RWPE1 (cell line): ENCODE measurements around the gene CARM1.
A peak's percentile ranks its signal among the peaks of the same experiment; 100 is the strongest.
"Not testable (repeated sequence)": the region's sequence is repeated elsewhere in the genome, so short reads cannot be mapped to it uniquely, and the experiment has no call there.

Experiments
- CTCF ChIA-PET: fragments of 350-600 bp; sonication (Branson Sonifier 250); formaldehyde crosslinking; extraction: SDS; loops from one replicate; lab custom pipeline; 2021; lab: Yijun Ruan, JAX
- POLR2A ChIA-PET: fragments of 400-600 bp; formaldehyde crosslinking; extraction: SDS; loops from one replicate; lab custom pipeline; 2020; ENCODE audit warnings: antibody characterized with exemption; ENCODE audit not compliant: low non-redundant PET; lab: Yijun Ruan, JAX
- DNase-seq: peaks from one replicate; pipeline ENCODE4 v3.0.0; 2012; ENCODE audit warnings: low spot score
- H3K27ac ChIP-seq: fragments of 450-650 bp; 2 replicates; pipeline ENCODE4 v1.5.1; 2017
- TF ChIP-seq, protein P1 (sequence below): fragments of 450-650 bp; conservative IDR thresholded peaks from 2 replicates; pipeline ENCODE4 v1.5.1; 2017; ENCODE audit warnings: low read depth, mild to moderate bottlenecking

CARM1 gene

DNA sequence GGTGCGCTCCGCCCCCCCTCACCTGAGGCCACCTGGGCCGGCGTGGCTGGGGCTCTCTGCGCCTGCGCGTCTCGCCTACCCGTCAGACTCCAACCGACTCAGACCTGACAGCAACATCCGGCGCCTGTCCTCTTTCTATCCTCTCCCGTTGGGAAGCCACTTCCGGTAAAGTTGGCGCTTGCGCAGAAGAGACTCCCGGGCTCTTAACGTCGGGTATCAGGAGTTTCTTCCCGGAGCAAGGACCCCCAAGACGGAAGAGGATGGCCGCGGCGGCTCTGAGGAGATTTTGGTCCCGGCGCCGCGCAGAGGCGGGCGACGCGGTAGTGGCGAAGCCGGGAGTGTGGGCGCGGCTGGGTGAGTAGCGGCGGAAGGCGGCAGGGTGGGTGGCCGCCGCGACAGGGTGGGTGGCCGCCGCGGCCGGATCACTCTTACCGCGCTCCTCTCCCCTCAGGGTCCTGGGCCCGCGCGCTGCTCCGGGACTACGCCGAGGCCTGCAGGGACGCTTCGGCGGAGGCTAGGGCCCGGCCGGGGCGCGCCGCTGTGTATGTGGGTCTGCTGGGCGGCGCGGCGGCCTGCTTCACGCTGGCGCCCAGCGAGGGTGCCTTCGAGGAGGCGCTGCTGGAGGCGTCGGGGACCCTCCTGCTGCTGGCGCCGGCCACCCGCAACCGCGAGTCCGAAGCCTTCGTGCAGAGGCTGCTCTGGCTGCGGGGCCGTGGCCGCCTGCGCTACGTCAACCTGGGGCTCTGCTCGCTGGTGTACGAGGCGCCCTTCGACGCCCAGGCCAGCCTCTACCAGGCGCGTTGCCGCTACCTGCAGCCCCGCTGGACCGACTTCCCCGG is 57.4 kb downstream of the CARM1 start, which contains the start of the genes TIMM29 and YIPF2:
Gene TIMM29, plus strand, starts transcription at position 249 of the 839 bp plus-strand sequence. Its CDS starts 12 bp downstream, at position 261.
Gene YIPF2, minus strand, starts transcription at position 77 of the 839 bp plus-strand sequence. CDS start 229 bp downstream, outside the sequence.
- TF ChIP-seq, protein P1, sequence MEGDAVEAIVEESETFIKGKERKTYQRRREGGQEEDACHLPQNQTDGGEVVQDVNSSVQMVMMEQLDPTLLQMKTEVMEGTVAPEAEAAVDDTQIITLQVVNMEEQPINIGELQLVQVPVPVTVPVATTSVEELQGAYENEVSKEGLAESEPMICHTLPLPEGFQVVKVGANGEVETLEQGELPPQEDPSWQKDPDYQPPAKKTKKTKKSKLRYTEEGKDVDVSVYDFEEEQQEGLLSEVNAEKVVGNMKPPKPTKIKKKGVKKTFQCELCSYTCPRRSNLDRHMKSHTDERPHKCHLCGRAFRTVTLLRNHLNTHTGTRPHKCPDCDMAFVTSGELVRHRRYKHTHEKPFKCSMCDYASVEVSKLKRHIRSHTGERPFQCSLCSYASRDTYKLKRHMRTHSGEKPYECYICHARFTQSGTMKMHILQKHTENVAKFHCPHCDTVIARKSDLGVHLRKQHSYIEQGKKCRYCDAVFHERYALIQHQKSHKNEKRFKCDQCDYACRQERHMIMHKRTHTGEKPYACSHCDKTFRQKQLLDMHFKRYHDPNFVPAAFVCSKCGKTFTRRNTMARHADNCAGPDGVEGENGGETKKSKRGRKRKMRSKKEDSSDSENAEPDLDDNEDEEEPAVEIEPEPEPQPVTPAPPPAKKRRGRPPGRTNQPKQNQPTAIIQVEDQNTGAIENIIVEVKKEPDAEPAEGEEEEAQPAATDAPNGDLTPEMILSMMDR: no peak
- peak; percentile 97 for DNase-seq
- ChIA-PET POLR2A (no interaction called here), CTCF (interaction anchor here (1.3 kb wide), 1 partner anchor 58 kb away, joined by 4 read pairs; no protein-coding TSS in a partner anchor)
- peak within 1 kb of the TSS; percentile 81 for H3K27ac ChIP-seq

DNA sequence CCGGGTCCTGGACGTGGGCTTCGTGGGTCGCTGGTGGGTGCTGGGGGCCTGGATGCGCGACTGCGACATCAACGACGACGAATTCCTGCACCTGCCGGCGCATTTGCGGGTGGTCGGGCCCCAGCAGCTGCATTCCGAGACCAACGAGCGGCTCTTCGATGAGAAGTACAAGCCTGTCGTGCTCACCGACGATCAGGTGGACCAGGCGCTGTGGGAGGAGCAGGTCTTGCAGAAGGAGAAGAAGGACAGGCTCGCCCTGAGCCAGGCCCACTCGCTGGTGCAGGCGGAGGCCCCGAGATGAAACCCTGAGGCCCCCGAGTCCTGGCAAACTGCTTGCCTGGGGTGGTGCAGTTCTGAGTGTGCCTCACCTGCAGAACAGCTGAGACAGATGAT is 58.0 kb downstream of the CARM1 start:
- ChIA-PET POLR2A (interaction anchor here (0.6 kb wide), 1 partner anchor 320 kb away, joined by 3 read pairs; no protein-coding TSS in a partner anchor), CTCF (interaction anchor here (1.2 kb wide), 1 partner anchor 58 kb away, joined by 5 read pairs; no protein-coding TSS in a partner anchor)
- TF ChIP-seq, protein P1: no peak
- H3K27ac ChIP-seq: peak overlapping the region; percentile 81
- DNase-seq: no peak

DNA sequence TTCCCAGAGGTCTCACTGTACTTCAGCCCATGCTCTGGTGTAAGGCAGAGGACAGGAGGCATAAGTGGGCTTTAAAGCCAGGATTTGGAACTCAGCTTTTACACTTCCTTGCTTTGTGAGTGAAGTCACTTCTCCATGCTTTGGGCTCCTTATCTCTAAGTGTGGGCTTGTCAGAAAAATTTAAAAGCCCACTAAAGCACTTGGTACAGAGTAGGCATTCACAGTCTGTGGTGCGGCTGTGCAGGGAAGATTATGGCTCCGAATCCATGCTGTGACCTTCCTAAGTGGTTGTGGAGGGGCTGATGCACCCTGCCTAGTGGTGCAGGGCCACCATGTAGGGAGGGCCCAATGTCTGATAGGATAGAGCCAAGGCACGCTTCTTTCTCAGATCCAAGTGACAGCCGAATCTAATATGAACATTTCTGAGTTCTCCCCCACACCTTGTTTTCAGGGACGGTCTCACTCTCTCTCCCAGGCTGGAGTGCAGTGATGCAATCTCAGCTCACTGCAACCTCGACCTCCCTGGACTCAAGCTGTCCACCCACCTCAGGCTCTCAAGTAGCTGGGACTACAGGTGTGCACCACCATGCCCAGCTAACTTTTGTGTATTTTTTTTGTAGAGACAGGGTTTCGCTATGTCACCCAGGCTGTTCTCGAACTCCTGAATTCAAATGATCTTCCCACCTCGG is 64.2 kb downstream of the CARM1 start:
- POLR2A ChIA-PET: interaction anchor here (0.6 kb wide), 1 partner anchor 65 kb away, joined by 3 read pairs; no protein-coding TSS in a partner anchor

DNA sequence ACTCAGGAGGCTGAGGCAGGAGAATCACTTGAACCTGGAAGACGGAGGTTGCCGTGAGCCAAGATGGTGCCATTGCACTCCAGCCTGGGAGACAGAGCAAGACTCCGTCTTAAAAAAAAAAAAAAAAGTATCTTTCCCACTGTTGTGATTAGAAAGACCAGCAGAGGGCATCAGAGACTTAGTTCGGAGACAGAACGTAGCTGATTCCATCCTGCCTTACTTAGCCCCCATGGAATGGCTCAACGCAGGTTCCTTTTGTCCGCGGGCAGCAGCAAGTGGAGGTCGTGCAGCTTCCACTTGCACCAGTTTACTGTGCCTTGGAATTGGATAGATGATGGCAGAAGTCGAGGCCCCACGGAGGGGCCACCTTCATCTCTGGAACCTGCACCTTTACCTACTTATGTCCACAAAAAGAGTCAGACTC is 65.3 kb downstream of the CARM1 start:
- TF ChIP-seq, protein P1: peak; percentile 79
- CTCF ChIA-PET: interaction anchor here (0.6 to 1.6 kb wide), 29 partner anchors 11 to 380 kb away, joined by 3 to 10 read pairs (median 4); partner anchors contain the start of gene SMARCA4
- peak; percentile 66 for DNase-seq
- POLR2A ChIA-PET: interaction anchor here (0.6 kb wide), 1 partner anchor 26 kb away, joined by 3 read pairs; no protein-coding TSS in a partner anchor
- peak overlapping the region; percentile 55 for H3K27ac ChIP-seq

More for the DNA sequence above, 64.2 kb downstream of the CARM1 start:
- CTCF ChIA-PET: interaction anchor here (0.6 to 1.6 kb wide), 5 partner anchors 23 to 100 kb away, joined by 3 to 5 read pairs (median 3); no protein-coding TSS in a partner anchor
- no peak for DNase-seq
- H3K27ac ChIP-seq: peak overlapping the region; percentile 55
- TF ChIP-seq, protein P1: no peak

DNA sequence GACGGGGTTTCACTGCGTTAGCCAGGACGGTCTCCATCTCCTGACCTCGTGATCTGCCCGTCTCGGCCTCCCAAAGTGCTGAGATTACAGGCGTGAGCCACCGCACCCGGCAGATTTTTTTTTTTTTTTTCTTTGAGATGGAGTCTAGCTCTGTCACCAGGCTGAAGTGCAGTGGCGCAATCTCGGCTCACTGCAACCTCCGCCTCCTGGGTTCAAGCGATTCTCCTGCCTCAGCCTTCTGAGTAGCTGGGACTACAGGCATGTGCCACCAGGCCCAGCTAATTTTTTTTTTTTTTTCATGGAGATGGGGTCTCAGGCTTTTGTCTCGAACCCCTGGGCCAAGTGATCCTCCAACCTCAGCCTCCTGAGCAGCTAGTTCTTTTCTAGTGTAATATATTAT is 70.3 kb downstream of the CARM1 start:
- POLR2A ChIA-PET: interaction anchor here (1.0 kb wide), 1 partner anchor 12 kb away, joined by 7 read pairs; no protein-coding TSS in a partner anchor
- peak overlapping the region; percentile 28 for H3K27ac ChIP-seq
- CTCF ChIA-PET: interaction anchor here (0.5 to 1.9 kb wide), 17 partner anchors 10 to 613 kb away, joined by 3 to 19 read pairs (median 6); partner anchors contain the start of gene RAVER1
- DNase-seq: not testable (repeated sequence)

DNA sequence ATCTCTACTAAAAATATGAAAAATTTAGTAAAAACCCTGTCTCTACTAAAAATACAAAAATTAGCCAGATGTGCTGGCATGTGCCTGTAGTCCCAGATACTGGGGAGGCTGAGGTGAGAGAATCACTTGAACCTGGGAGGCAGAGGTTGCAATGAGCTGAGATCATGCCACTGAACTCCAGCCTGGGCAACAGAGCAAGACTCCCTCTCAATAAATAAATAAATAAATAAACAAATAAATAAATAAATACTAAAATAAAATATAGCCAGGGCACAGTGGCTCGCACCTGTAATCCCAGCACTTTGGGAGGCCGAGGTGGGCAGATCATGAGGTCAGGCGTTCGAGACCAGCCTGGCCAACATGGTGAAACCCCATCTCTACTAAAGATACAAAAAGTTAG is 72.1 kb downstream of the CARM1 start:
- CTCF ChIA-PET, POLR2A ChIA-PET, H3K27ac ChIP-seq, DNase-seq: not testable (repeated sequence)
